Caco-2 (cell line): ENCODE data around the gene PTX3. TPM values are rescaled to one million over a fixed set of nuclear protein-coding genes. Genes with fewer than 3 reads are reported as not detected.

Experiments used
- BruUV-seq: library from RNA; stranded (reverse); fragments of 400-500 nt; replicated peaks from 2 replicates; lab custom pipeline; 2021; lab: Mats Ljungman, UMichigan
- CTCF ChIA-PET: fragments of 300-600 bp; sonication (Branson Sonifier 250); formaldehyde crosslinking; loops from one replicate; lab custom pipeline; 2022; ENCODE audit warnings: antibody characterized with exemption; lab: Charles Lee
- POLR2A ChIA-PET: fragments of 300-600 bp; sonication (Branson Sonifier 250); formaldehyde crosslinking; loops from one replicate; lab custom pipeline; 2022; ENCODE audit warnings: antibody characterized with exemption; lab: Charles Lee
- DNase-seq, 2 experiments: peaks; one replicate each; pipeline versions ENCODE4 v3.0.0 to v3.0.0-alpha.2; 2020 to 2022
- H3K27me3 ChIP-seq: replicated peaks from 2 replicates; pipeline ENCODE4 v1.6.0; 2011; ENCODE audit warnings: low read length; ENCODE audit not compliant: control insufficient read depth, insufficient read depth
- H3K36me3 ChIP-seq: 2 replicates; pipeline ENCODE4 v1.5.1; 2011; ENCODE audit warnings: low read length; ENCODE audit not compliant: control insufficient read depth, insufficient read depth
- H3K4me1 ChIP-seq: fragments of 250-450 bp; sonication (Bioruptor Pico); 2 replicates; pipeline ENCODE4 v1.5.1; 2020; ENCODE audit warnings: mild to moderate bottlenecking
- H3K4me3 ChIP-seq: 2 replicates; pipeline ENCODE4 v1.5.1; 2011; ENCODE audit warnings: low read depth, mild to moderate bottlenecking, control low read depth, low read length
- H3K9me3 ChIP-seq: fragments of 250-450 bp; sonication (Bioruptor Pico); 2 replicates; pipeline ENCODE4 v1.5.1; 2020; ENCODE audit warnings: mild to moderate bottlenecking, moderate library complexity
- H3K27ac Mint-ChIP-seq: one replicate; pipeline ENCODE4 v1.8.0; 2022; ENCODE audit warnings: mixed read lengths; ENCODE audit not compliant: unreplicated experiment
- H3K27me3 Mint-ChIP-seq: one replicate; pipeline ENCODE4 v1.8.0; 2022; ENCODE audit warnings: mixed read lengths; ENCODE audit not compliant: insufficient read depth, unreplicated experiment
- H3K36me3 Mint-ChIP-seq: one replicate; pipeline ENCODE4 v1.8.0; 2022; ENCODE audit warnings: mild to moderate bottlenecking, mixed read lengths; ENCODE audit not compliant: insufficient read depth, unreplicated experiment
- H3K4me1 Mint-ChIP-seq: one replicate; pipeline ENCODE4 v1.8.0; 2022; ENCODE audit warnings: low read depth, mixed read lengths; ENCODE audit not compliant: unreplicated experiment
- H3K4me3 Mint-ChIP-seq: one replicate; pipeline ENCODE4 v1.8.0; 2022; ENCODE audit warnings: mild to moderate bottlenecking, moderate library complexity, mixed read lengths; ENCODE audit not compliant: unreplicated experiment
- H3K9me3 Mint-ChIP-seq: one replicate; pipeline ENCODE4 v1.8.0; 2022; ENCODE audit warnings: mixed read lengths; ENCODE audit not compliant: unreplicated experiment
- intact Hi-C: fragments of 100-400 bp; cut with micrococcal nuclease; formaldehyde crosslinking; loops from one replicate; pipeline ENCODE4 v1.10.0; 2022; ENCODE audit not compliant: unreplicated experiment
- total RNA-seq: library from RNA; stranded (reverse); gene quantifications from 2 replicates; pipeline ENCODE4 v1.2.3, GENCODE V29; 2022
- TF ChIP-seq, protein P1 (sequence below), 2 experiments: fragments of 200-600 bp in 1 of 2; IDR thresholded peaks; 1 replicate in 1 of 2; 2 replicates in 1 of 2; pipeline versions ENCODE4 v1.5.1 to v1.8.0; 2011 to 2022; ENCODE audit warnings: antibody characterized with exemption in 1 of 2, control low read depth in 1 of 2, inconsistent platforms in 1 of 2, low read depth in 1 of 2, low read length in 1 of 2, mild to moderate bottlenecking in 1 of 2, moderate library complexity in 1 of 2; ENCODE audit not compliant: insufficient read depth in 1 of 2, severe bottlenecking in 1 of 2, unreplicated experiment in 1 of 2

The PTX3 gene
- total RNA-seq, 1 experiment from 2014 or later: not detected

DNA sequence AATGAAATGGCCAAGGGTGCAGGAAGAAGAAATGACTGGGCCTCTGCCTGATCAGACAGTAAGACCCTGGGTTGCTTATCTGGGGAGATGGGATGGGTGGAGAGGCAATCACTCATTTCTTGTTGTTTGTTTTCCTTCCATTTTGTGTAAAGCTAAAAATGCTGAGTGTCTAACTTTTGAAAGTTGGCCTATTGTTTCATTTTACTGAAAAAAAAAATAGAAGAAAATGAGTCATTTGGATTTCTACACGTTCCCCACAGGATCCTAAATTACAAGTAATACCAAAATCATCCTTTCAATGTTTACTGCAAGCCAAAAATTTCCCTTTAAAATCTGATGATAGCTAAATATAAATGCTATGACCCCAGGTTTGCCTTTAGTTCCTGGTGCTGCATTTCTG, 30.6 kb downstream of the PTX3 start:
- DNase-seq: no peak
- H3K9me3 ChIP-seq: no peaks in the 10 kb centered on the region
- POLR2A ChIA-PET: no interaction called here
- Mint-ChIP-seq H3K27ac (no peak overlapping the region), H3K4me3 (no peak overlapping the region), H3K27me3 (peaks cover 3% of the 10 kb centered on the region), H3K36me3 (peaks cover 6% of the 10 kb centered on the region), H3K9me3 (no peaks in the 10 kb centered on the region), H3K4me1 (no peaks in the 10 kb centered on the region)
- no TSS peak for BruUV-seq
- CTCF ChIA-PET: no interaction called here
- no peaks in the 10 kb centered on the region for H3K4me1 ChIP-seq
- H3K36me3 ChIP-seq: no peaks in the 10 kb centered on the region
- TF ChIP-seq, protein P1, sequence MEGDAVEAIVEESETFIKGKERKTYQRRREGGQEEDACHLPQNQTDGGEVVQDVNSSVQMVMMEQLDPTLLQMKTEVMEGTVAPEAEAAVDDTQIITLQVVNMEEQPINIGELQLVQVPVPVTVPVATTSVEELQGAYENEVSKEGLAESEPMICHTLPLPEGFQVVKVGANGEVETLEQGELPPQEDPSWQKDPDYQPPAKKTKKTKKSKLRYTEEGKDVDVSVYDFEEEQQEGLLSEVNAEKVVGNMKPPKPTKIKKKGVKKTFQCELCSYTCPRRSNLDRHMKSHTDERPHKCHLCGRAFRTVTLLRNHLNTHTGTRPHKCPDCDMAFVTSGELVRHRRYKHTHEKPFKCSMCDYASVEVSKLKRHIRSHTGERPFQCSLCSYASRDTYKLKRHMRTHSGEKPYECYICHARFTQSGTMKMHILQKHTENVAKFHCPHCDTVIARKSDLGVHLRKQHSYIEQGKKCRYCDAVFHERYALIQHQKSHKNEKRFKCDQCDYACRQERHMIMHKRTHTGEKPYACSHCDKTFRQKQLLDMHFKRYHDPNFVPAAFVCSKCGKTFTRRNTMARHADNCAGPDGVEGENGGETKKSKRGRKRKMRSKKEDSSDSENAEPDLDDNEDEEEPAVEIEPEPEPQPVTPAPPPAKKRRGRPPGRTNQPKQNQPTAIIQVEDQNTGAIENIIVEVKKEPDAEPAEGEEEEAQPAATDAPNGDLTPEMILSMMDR (IDR thresholded peaks at IDR 0.05; ENCODE audit: insufficient read depth in 1 of 2, low read depth in 1 of 2, low read length in 1 of 2, severe bottlenecking in 1 of 2, unreplicated experiment in 1 of 2): no peak
- H3K4me3 ChIP-seq: no peak overlapping the region
- H3K27me3 ChIP-seq: no peaks in the 10 kb centered on the region
- intact Hi-C loops: no loop called here

DNA sequence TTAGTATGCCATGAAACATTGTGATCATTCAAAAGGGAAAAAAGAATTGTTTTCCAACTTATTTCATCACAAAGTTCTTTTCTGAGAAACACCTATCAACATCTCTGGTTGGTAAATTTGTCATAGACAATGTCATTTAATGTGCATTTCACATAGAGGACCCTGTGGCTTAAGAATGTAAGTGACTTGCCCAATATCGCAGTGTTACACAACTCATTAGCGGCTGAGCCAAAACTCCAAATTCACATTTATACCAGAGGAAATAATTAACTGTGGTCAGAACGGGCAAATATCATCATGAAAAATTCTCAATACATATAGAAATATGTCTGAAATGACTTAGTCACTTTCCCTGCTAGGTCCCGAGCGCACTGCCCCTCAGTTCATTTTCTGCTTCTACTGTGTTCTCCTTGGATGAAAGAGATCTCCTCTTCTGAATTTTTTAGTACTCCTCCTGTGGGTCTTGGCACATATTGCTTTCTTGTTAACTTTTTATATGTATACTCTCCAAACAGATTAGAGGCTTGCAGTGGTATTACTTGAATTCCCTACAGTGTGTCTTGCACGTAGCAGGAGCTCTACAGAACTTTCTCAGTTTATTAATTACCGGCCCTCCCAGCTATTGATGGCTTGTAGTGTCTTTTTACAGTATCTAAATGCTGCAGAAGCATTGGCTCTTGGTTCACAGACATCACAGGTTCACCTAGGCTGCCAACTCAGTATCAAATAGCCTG, 33.1 kb downstream of the PTX3 start:
- Mint-ChIP-seq H3K36me3 (peaks cover 6% of the 10 kb centered on the region), H3K27me3 (peaks cover 3% of the 10 kb centered on the region), H3K9me3 (no peaks in the 10 kb centered on the region), H3K4me3 (no peak overlapping the region), H3K4me1 (no peaks in the 10 kb centered on the region), H3K27ac (no peak overlapping the region)
- H3K4me1 ChIP-seq: no peaks in the 10 kb centered on the region
- H3K4me3 ChIP-seq: no peak overlapping the region
- TF ChIP-seq, protein P1 (IDR thresholded peaks at IDR 0.05; ENCODE audit: insufficient read depth in 1 of 2, low read depth in 1 of 2, low read length in 1 of 2, severe bottlenecking in 1 of 2, unreplicated experiment in 1 of 2): no peak
- ChIA-PET CTCF (no interaction called here), POLR2A (no interaction called here)
- DNase-seq: no peak
- no peaks in the 10 kb centered on the region for H3K36me3 ChIP-seq
- H3K27me3 ChIP-seq: no peaks in the 10 kb centered on the region
- no TSS peak for BruUV-seq
- intact Hi-C loops: no loop called here
- no peaks in the 10 kb centered on the region for H3K9me3 ChIP-seq

DNA sequence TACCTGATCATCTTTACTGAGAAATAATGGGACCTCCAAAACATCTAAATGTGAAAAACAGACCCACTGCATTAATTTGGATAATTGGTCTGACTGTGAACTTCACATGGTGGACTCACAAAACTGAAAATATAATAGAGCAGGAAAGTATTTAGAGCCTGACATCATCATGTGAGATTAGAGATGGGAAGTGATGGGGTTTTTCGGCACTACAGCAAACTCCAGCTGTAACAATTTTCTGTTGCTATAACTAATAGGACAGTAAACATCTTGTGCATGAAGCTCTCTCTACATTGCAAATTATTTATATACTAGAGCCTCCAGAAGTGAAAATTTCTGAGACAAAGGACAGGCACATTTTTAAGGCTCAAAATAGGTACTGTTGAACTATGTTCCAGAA, 34.4 kb downstream of the PTX3 start:
- DNase-seq: no peak
- Mint-ChIP-seq H3K27ac (no peak overlapping the region), H3K27me3 (peaks cover 3% of the 10 kb centered on the region), H3K4me1 (no peaks in the 10 kb centered on the region), H3K36me3 (peaks cover 6% of the 10 kb centered on the region), H3K4me3 (no peak overlapping the region), H3K9me3 (no peaks in the 10 kb centered on the region)
- CTCF ChIA-PET: no interaction called here
- Histone ChIP-seq H3K4me1 (no peaks in the 10 kb centered on the region), H3K36me3 (no peaks in the 10 kb centered on the region), H3K4me3 (no peak overlapping the region), H3K9me3 (no peaks in the 10 kb centered on the region), H3K27me3 (no peaks in the 10 kb centered on the region)
- intact Hi-C loops: no loop called here
- POLR2A ChIA-PET: no interaction called here
- TF ChIP-seq, protein P1 (IDR thresholded peaks at IDR 0.05; ENCODE audit: insufficient read depth in 1 of 2, low read depth in 1 of 2, low read length in 1 of 2, severe bottlenecking in 1 of 2, unreplicated experiment in 1 of 2): no peak
- BruUV-seq: no TSS peak
